Stimulated activated CD8-positive, alpha-beta memory T cell treated with anti-CD3 and anti-CD28 coated beads, Interleukin-12 subunit alpha, Interleukin-12 subunit beta, amount 100 ng/mL, for 24 hours (primary cell): ENCODE data around the gene SLC6A11.

ENCODE experiments used
- DNase-seq: peaks from one replicate; pipeline ENCODE4 v3.0.0-alpha.2; 2020; ENCODE audit errors: extremely low read depth

Gene SLC6A11

DNA sequence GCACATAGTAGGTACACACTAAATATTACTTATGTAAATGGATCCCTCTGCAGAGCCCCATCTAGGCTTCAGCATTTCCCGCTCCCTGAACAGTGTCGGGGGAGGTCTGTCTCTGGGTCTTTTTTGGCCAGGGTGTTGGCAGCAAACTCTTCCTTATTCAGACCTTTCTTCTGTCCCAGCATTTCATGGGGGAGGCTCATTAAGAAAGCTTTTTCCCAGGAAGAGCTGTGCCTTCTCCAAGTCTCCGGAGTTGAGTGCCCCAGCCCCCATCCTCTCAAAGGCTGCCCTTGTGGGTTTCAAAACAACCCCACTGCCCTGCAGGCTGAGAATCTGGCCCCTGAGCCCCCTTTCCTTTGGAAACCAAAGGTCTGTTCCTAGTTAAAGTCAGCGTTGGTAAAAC lies 25.1 kb downstream of the SLC6A11 start:
- no peak for DNase-seq

DNA sequence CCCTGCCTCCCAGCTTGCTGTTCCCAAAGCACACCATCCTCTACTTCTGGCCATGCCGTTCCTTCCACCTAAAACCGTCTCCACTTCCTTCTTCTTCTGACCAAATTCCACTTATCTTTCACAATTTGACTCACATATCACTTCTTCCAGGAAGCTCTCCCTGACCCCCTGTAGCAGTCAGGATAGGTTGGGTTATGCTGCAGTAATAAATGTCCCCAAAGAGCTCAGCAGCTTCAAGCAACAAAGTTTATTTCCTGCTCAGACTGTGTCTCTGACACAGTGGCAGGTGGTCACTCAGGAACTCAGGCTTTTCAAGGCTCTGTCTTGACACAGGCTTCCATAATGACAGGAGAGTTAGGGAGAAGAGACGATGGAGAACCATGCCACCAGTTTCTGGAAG lies 27.4 kb downstream of the SLC6A11 start:
- no peak for DNase-seq

DNA sequence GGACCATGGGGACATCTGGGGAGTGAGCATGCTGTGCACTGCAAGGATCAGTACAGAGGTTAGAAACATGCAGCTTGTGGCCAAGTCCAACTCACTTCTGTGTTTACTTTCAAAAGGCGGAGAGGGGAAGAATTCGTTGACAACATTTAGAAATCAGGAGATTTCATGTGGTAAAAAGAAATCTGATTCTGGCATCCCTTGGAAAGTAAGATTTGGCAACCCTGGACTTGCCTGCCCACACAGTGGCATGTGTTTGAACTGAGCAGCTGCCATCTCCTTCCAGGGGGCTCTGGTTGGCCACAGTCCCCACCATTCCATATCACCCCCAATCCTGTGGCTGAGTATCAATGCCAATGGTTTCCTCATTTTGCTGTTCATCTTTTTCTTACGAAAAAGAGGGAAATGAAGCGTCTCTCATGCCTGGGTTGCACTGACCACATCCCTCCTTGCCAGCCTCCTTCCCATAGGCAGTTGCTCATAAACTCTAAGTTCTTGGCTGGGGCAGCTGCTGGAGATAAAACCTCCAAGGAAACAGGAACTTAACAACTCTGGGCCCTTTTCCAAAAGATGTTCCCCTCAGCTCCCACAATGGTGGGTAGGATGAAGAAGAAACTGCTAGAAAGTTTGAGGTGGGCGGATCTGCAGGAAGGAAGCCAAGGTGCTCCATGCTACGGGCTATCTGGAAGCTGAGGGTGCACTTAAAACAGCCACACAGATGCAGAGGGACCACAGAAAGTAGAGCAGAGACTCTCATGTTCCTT lies 29.2 kb downstream of the SLC6A11 start:
- no peak for DNase-seq

DNA sequence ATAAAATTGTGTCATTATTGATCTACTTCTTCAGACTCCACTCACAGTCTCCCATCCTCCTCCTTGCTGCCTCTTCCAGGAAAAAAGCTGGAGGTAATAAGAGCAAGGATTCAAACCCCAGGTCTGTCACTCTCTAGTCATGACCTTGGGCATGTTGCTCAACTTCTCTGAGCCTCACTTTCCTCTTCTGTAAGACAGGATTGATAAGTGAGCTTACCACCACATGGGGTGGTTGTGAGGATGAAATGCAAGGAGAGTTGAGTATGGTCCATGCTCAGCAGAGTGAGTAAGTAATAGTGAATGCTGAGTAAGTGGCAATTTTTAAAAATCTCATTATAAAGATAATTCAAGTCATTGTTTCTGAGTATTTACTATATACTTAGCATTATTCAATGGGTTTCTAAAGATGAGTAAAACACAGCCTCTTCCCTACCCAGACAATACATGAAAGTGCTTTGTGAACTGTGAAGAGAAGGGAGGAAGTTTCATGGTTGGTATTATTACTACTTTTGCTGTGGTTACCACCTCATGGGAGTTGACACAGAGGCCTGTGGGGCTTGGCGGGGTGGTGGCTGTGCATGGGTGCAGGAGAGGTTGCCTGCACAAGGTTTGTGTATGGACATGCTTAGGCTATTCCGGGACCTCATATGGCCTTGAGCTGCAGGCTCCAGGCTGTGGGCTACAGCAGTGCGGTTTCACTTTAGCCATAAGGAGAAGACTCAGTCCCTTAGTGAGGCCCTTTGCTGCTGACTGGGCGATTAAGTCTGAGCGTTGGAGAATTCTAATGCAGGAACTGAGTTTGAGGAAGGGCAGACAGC lies 30.0 kb downstream of the SLC6A11 start:
- no peak for DNase-seq

DNA sequence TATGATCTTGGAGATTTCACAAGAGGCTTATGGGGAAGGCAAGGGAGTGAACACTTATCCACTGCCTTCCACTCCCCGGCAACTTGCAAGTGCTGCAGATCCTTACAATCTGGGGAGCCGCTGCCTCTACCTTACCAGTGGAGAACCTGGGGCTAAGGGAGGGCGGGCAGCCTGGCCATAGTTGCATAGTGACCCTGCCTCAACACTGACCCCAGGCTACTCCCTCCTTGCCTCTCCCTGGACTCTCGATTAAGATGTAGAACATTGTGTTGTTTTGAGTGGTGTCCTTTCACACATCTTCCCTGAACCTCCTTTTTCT lies 30.6 kb downstream of the SLC6A11 start:
- DNase-seq, result no peak

DNA sequence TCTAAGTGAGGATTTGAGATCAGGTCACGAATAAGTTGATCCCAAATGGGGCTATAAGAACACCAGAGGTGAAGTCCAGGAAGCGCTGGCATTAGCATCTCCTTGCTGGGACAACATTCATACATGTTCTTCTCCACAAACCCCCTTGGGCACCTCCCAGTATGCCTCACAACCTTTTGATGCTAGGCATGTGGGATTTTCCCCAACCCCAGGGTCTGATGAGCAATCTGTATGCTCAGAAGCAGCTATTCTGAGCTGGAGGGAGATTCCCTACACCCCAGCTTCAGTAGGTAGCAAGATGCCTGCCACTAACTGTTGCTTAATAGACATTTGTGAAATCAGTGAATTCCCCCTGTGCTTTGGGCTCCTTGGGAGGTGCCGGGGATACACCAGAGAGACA lies 32.2 kb downstream of the SLC6A11 start:
- no peak for DNase-seq

DNA sequence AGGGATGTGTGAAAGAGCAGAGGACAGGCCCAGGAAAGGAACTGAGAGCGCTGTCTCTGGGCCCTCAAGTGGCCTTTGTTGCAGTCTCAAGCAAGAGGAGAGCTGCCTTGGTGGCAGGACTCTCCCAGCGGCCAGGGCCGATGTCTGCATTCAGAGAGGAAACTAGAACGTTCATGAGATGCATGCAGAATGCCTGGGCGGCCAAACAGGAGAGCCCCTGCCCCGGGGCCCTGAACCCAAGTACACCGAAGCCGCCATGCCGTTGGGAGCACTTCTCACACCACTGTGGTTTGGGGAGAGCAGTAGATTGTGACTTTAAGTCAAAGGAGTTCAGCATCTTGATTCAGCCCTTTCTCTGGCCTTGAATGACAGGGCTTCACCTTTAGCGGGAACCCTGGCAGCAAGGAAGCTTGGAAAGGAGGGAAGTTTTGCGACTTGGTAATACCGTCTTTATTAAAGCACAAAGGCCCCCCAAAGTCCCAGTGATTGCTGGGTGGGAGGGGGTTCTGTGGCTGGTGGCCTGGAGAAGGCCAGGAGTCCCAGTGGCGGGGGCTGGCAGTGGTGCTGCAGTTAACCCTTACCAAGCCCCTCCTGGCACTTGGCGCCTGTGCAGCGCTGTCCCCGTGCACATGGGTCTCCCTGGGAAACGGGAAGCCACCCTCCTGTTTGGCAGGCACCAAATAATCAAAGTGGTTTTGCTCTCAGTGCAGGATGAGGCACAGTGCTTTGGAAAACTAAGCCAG lies 36.2 kb downstream of the SLC6A11 start:
- DNase-seq, result no peak

DNA sequence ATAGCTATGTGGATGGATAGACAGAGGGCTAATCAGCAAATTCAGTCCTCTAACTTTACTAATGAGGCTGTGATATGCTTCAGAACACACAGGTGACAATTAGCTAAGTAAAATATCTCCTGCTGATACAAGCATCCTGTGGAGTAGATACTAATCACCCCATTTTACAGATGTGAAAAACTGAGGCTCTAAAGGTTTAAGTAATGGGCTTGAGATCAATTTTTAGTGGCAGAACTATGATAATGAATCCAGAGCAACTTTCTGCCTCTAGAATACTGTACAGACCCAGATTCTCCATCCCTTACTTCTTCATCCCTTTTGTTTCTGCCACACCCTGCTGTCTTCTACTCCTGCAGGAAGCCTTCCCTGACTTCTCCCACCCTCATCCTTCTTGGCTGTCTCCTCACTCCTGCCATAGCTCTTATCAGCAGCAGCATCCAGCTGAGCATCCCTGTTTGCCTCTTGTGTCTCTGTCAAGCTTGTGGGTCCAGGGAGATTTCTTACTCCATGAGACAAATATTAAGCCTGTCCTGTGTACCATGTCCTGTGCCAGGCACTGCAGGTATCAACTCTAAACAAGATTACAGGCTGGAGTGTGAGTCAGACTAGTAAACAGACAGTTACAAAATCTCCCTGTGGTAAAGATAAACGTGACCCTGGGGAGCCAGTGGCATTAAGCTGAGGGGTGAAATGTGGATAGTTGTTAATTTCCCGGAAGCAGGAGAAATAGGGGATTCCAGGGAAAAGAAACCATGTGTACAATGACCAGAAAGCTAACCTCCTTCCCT lies 39.2 kb downstream of the SLC6A11 start:
- DNase-seq, result no peak

DNA sequence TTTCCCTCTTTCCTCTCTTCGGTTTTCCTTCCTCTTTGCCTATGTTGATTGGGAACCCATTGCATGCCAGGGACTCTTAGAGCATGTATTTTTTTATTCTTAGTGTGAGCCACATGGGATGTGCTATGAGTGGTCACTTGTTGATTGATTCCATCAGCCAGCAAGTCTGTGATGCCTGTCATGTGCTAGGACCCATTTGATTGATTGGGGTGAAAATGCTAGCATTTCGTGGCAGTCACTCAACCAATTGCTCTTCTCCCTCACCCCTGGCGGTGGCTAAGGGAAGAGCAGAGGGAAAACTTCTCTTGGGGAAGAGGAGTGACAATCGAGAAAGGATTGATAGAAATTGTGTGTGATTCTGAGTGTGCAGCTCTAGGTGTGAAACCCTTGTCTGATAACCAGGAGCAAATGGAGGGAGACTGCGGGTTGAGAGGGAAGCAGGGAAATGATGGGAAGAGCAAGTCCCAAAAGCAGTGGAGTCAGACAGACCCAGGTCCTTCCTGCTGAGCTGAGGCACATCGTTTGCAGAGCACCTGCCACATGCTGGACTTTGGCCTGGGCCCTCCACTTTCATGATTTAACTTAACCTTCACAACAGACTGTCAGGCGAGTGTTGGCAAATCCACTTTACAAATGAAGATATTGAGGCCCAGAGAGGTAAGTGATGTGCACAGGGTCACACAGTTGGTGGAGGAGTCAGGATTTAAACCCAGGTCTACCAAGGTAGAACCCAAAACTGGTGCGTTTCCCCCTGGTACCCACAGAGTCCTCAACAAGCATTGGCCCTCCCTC lies 40.0 kb downstream of the SLC6A11 start:
- no peak for DNase-seq

DNA sequence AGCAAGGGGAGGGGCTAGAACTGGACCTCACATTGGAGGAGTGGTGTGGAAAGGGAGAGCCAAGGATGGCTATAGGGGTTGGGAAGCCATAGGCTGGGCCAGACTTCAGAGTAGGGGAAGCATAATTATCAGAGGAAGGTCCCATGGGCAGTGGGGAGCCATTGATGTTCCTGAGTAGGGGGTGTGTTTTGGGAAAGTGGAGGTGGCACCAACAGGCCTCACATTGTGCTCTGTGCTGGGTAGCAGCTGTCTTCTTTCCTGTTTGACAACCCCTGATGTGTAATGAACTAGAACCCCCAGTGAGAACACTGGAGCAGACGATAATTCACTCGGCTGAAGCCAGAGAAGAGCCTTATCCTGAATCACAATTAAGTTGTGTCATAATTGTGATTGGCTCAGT lies 41.2 kb downstream of the SLC6A11 start:
- no peak for DNase-seq

DNA sequence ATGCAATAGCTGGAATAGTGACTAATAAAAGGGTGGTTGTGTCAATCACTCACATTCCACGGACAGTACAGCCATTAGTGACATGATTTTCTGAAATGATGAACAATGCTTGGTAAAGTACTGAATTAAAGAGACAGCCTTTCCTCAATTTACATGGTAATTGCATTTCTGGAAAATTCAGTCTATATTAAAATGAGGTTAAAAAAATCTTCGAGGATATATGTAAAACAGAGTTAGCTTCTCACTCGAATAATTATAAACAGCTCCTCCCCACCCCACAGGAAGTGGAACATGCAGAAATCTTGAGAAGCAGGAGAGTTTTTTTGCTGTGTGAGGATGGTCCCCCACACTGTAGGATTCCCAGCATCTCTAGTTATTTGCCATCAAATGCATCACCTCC lies 42.1 kb downstream of the SLC6A11 start:
- no peak for DNase-seq

DNA sequence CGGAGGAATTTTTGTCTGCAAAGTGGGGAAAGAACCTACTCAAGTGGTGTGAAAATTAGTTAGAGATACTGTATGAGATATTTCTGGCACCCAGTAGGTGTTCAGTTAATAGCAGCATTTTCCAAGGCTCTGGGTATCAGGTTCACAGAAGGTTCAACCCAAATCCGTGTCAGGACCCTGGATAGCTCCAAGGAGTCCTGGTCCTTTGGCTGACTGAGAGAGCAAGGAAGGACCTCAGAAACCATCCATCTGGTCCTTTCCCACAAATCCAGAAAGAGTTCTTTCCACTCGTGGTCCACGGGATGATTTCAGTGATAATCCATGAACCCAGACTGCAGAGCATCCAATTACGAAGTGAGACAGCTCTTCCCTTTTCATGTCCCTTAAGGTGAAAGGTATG lies 51.4 kb downstream of the SLC6A11 start:
- no peak for DNase-seq

DNA sequence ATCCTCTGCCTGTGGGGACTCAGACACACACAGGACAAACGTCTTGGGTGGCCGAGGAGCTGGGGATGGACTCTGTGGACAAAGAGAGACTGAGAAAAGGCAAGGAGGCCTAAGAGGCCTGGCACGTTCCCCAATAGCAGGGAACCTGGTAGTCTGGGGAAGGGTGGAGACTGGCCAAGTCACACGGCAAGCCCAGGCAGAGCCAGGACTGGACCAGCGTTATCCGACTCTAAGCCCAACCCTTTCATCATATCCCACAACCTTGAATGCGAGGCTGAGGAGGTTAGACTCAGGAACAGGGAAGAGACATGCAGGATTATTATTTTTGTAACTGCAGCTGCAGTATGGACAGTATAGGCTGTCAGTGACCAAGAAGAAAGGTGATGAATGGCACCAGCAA lies 53.4 kb downstream of the SLC6A11 start:
- no peak for DNase-seq

DNA sequence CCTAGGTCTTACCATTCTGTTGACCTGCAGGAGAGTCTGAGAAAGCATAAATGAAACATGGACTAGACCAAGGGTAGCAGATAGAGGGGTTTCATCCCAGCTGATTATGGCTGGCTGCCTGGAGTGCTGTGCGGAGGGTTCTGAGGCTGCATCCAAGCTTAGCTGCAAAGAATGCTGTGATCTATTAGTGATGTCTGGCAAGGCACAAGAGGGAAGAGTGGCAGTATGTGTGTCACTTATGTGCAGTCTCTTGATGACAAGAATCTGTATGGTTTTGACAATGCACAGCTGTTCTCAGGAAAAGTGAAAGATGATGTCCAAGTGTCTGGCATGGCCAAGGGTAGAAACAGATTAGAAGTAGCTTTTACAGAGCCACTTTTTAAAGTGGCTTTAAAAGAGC lies 54.3 kb downstream of the SLC6A11 start:
- DNase-seq, result no peak

DNA sequence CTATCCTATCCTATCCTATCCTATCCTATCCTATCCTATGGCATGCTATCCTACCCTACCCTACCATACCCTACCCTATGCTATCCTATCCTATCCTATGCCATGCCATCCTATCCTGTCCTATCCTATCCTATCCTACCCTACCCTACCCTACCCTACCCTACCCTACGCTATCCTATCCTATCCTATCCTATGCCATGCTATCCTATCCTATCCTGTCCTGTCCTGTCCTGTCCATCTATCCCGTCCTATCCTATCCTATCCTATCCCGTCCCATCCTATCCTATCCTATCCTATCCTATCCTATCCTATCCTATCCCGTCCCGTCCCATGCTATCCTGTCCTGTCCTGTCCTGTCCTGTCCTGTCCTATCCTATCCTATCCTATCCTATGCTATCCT lies 57.4 kb downstream of the SLC6A11 start:
- no peak for DNase-seq

DNA sequence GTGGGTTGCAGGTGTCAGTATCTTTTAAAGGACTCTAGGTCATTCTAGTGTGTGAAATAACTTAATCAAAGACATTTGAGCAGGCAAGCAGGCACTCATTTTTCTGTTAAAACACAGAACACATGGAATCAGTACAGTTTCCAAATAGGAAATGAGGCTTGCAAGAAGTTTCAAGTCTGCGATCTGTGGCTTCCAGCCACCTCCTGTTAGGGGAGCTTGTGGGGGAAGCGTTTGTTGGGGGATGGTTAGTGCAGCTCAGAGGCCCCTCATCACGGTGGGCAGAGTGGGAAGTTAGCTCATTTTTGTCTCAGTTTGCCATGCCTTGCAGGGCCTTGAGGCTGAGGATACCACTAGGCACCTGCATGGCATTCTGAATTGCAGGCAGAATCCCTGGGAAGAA lies 59.9 kb downstream of the SLC6A11 start:
- no peak for DNase-seq

DNA sequence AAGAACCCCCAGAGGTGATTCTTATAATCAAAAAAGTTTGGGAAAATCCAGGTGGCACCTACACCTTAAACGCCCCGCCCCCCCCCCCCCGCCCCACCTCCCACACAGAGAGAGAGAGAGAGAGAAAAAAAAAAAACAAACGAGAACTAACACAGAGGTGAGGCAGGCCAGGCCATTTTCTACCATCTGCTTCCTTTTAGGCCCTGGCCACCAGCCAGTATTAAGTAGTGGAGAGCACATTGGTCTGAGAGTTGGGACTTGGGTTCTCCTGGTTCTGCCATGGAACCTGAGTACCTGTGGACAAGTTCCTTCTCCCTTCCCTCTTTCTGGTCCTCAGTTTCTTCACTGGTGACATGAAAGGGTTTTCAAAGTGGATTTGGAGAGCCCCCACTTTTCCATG lies 60.6 kb downstream of the SLC6A11 start:
- DNase-seq, result no peak

DNA sequence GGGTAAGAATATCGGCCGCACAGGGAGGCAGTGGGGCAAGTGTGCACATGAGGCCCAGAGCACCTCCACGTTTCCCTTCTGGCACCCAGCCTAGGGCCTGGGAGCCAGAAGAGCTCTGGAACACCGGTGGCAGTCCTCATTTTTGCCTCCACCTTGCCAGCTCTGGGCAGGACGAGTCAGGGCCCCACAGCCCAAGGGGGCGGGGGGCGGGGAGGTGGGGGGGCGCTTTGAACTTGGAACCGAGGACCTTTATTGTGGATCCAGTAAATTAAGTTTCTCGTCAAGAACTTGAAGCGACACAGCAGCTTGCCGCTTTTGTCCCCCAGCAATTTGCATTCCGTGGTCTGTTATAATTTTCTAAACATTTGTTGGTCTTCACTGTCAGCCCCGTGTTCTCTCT lies 66.8 kb downstream of the SLC6A11 start:
- no peak for DNase-seq

DNA sequence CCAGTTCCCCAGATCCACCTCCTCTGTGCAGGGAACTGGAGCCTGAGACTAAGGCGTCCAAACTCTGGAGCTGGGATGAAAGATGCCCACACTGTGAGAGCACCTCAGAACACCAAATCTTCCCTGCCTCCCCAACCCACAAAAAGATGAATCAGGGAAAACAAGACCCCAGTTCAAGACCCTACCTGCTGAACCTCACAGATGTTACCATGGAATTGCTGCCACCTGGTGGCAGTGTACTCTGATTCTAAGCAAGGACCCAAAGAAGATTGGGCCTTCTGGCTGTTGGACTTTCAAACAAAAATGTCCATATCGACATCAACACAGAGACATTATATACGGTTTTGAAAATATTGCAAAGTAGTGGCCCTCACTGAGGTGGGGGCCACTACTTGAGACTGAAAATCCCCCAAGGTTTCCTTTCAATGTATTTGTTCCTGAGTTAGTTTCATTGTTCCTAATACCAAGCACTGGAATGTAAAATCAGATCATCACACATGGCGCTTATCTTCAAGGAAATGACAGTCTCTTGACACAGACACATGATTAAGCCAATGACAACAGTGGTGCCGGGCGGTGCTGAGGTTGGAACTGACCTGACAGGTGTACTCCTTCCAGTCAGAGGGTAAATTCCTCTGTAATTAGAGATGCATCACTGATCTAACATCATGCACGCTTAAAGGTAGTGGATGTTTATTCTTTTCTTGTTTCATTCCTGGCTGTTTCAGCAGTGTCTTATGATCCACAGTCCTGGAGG lies 67.6 kb downstream of the SLC6A11 start:
- no peak for DNase-seq

DNA sequence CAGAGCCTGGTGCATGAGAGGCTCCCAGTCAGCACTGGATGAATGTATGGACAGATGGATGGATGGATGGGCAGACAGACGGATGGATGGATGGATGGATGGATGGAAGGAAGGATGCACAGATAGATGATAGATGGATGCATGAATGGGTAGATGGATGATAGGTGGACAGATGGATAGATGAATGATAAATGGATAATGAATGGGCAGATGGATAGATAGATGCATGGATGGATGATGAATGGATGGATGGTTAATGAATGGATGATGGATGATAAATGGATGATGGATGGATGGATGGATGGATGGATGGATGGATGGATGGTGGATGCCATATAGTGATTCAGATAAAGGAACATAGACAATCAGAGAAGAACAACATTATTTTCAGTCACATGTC lies 71.0 kb downstream of the SLC6A11 start:
- no peak for DNase-seq
